T-helper 1 cell treated with Interleukin-12 subunit alpha and Interleukin-12 subunit beta and Interleukin-4 antibody, amounts not matched to agents 30 ng/mL and 1 ng/mL, for 36 hours (primary cell): ENCODE results near the gene CHRNA3. TPM values are rescaled to one million over a fixed set of nuclear protein-coding genes. Genes with fewer than 3 reads are reported as not detected.
"Not testable (repeated sequence)": the region's sequence is repeated elsewhere in the genome, so short reads cannot be mapped to it uniquely, and the experiment has no call there.

Experiments
- intact Hi-C: fragments of 100-400 bp; cut with micrococcal nuclease; formaldehyde crosslinking; loops from one replicate; pipeline ENCODE4 v1.15.1; 2024
- total RNA-seq: library from RNA; stranded (reverse); gene quantifications from 2 replicates; pipeline ENCODE4 v1.2.3, GENCODE V29; 2022

The CHRNA3 gene
- total RNA-seq, 1 donor from 2014 or later: not detected

GRCh38 chr15:78564743-78565096, 56.1 kb downstream of the CHRNA3 start:
- intact Hi-C loops: loop anchor here (1.0 to 2.0 kb wide), 2 partner anchors 24 to 58 kb away; partner anchors contain the start of genes HYKK and PSMA4

DNA sequence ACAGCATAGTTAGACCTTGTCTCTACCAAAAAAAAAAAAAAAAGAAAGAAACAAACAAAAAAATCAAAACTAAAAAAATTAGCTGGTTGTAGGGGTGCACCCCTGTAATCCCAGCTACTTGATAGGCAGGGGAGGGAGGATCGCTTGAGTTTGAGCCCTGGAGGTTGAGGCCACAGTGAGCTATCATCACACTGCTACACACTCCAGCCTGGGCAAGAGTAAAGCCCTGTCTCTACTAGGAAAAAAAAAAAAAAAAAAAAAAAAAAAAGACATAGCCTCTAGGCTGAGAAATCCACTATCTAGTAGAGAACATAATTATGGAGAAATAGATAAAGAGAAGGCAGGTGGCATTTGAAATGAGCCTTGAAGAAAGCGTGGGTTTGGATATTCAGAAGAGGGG, 57.7 kb downstream of the CHRNA3 start:
- intact Hi-C loops: no loop called here

DNA sequence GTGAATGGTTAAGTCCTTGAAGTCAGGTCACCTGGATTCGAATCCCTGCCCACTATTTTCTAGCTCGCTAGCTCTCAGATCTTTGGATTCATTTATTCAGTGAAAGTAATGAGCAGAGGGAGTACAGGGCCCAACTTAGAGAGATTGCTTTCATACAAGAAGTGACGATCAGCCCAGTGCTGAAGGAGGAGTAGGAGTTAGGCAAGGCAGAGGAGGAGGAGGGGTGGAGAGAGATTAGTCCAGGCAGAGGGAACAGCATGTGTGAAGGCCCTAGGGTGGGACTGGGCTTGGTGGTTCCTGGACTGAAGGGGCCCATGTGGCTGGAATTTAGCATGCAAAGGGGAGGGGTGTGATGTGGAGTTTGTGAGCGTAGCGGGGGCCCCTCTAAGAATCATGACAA, 59.3 kb downstream of the CHRNA3 start:
- intact Hi-C loops: no loop called here

DNA sequence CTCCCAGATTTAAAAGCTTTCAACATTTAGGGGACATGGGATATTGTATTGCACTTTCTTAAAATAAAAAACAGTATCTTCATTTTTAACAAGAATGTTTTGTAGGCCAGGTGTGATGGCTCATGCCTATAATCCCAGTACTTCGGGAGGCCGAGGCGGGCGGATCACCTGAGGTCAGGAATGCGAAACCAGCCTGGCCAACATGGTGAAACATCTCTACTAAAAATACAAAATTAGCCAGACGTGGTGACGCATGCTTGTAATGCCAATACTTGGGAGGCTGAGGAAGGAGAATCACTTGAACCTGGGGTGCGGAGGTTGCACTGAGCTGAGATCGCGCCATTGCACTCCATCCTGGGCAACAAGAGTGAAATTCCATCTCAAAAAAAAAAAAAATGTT, 60.6 kb downstream of the CHRNA3 start:
- intact Hi-C loops: not testable (repeated sequence)

DNA sequence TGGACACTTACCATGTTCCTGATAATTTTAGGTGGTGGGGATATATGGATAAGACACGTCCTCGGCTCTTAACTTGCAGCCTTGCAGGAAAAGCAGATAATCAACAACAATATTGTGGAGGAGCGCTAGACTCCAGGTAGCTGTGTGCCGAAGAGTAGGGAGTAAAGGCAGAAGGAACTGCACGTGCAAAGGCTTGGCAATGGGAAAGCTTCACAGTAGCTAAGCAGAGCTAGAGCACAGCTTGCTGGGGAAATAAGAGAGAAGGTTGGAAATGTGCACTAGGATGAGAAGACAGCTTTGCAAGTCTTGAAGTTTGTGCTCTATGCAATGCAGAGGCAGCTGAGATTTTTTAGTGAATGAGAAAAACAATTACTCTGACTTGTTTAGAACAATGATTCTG, 68.2 kb downstream of the CHRNA3 start:
- intact Hi-C loops: no loop called here

- intact Hi-C loops: no loop called here
Measured at GRCh38 chr15:78551902-78552301, 68.9 kb downstream of the CHRNA3 start.

GRCh38 chr15:78550815-78551214, 70.0 kb downstream of the CHRNA3 start:
- intact Hi-C loops: no loop called here

DNA sequence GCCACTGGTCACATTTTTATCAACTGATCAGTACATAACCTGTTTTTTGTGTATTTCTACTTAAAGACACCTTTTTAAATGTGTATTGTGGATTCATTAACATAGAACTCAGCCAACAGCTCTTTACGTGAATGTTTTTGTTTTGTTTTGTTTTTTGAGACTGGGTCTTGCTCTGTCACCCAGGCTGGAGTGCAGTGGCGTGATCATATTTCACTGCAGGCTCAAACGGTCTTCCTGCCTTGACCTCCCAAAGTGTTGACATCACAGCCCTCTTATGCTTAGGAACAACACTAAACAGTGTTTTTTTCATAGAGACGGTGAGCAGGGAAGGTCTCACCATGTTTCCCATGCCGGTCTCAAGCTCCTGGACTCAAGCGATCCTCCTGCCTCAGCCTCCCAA, 70.6 kb downstream of the CHRNA3 start:
- intact Hi-C loops: no loop called here

Other genes starting within 250 kb of the CHRNA3 start
- 73.4 and 80.5 TPM in 2 replicates for gene IREB2, start 182.8 kb downstream of the CHRNA3 start, total RNA-seq
- 3.4 and 3.8 TPM in 2 replicates for gene HYKK, start 113.4 kb downstream of the CHRNA3 start, total RNA-seq
- gene PSMA4, start 80.6 kb downstream of the CHRNA3 start, total RNA-seq: 288 and 289 TPM in 2 replicates
- 2.7 and 3.2 TPM in 2 replicates for gene CHRNA5, start 55.5 kb downstream of the CHRNA3 start, total RNA-seq
- not detected in 2 replicates for gene CHRNB4, start 20.2 kb upstream of the CHRNA3 start, total RNA-seq
- 0.15 and 0.32 TPM in 2 replicates for gene ADAMTS7, start 190.5 kb upstream of the CHRNA3 start, total RNA-seq